ENCODE measurements around the gene HLA-C. TPM values are rescaled to one million over a fixed set of nuclear protein-coding genes. Genes with fewer than 3 reads are reported as not detected.
"Not testable (repeated sequence)": the region's sequence is repeated elsewhere in the genome, so short reads cannot be mapped to it uniquely, and the experiment has no call there.

HLA-C gene
- total and polyA plus RNA-seq, 7 donors: 129 to 907 (median 349) TPM

DNA sequence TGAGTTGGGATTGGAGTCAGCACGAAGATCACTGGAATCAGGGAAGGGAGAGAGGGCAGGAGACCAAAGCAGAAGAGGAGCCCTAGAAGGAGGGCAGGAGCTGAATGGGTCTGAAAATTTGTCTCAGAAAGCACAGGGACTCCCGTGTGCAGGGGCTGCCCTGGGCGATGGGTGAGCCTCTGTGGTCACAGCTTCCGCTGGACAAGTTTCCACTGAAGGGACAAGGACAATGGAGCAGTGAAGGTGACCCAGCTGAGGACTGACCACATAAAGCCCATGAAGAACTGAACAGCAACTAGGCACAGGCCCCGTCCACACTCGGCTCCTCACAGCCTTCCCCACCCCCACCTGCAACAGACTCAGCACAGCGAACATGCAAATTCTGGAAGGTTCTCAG, 3.5 kb downstream of the HLA-C start:
- intact Hi-C loops (cut with DNase I): no loop called here
- Histone ChIP-seq H3K4me3 (no peak overlapping the region), H3K36me3 (peaks cover 0 to 10% (median 6%) of the 10 kb centered on the region in 4 donors), H3K9me3 (no peaks in the 10 kb centered on the region), H3K27me3 (no peaks in the 10 kb centered on the region), H3K4me1 (peaks cover 0 to 12% (median 3%) of the 10 kb centered on the region in 4 donors), H3K27ac (no peak overlapping the region)
- TF ChIP-seq POLR2AphosphoS5 (IDR thresholded peaks at IDR 0.05) (no peak), POLR2A (IDR thresholded peaks at IDR 0.05) (no peak), EP300 (IDR thresholded peaks at IDR 0.05) (no peak)
- TF ChIP-seq, protein P1, sequence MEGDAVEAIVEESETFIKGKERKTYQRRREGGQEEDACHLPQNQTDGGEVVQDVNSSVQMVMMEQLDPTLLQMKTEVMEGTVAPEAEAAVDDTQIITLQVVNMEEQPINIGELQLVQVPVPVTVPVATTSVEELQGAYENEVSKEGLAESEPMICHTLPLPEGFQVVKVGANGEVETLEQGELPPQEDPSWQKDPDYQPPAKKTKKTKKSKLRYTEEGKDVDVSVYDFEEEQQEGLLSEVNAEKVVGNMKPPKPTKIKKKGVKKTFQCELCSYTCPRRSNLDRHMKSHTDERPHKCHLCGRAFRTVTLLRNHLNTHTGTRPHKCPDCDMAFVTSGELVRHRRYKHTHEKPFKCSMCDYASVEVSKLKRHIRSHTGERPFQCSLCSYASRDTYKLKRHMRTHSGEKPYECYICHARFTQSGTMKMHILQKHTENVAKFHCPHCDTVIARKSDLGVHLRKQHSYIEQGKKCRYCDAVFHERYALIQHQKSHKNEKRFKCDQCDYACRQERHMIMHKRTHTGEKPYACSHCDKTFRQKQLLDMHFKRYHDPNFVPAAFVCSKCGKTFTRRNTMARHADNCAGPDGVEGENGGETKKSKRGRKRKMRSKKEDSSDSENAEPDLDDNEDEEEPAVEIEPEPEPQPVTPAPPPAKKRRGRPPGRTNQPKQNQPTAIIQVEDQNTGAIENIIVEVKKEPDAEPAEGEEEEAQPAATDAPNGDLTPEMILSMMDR (IDR thresholded peaks at IDR 0.05): no peak
- DNase-seq: no peak
- WGBS, 2 donors: 50 to 62% methylated on average over 7 of the region's 7 CpGs

DNA sequence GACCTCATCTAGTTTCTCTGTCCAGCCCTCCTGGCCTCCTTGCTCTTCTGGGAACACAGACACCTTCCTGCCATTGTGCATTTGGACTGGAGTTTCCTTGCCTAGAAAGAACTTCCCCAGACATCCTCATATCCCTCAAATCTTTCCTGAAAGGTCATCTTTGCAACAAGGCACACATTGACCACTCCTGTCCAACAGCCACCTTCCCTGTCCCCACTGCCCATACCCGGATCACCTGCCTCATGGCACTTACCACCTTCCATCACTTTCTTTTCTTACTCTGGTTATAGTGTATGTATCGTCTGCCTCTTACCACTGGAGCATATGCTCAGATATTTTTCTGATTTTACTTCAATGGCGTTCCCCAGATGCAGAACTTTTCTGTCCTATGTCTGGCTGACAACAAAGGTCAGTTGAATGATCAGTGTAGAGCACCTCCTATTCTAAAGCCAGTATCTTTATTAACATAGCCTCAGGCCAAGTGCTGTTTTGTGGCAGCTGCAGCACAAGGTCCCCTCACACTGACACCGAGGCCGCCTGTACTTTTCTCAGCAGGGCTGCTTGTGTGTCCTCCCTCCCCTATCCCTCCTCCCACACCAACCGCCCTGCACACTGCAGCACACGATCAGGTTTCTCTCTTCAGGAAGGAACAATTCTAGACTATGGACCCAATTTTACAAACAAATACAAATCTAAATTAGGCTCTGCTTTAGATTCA, 4.1 kb downstream of the HLA-C start:
- intact Hi-C loops (cut with DNase I): no loop called here
- H3K27me3 ChIP-seq: no peaks in the 10 kb centered on the region
- peaks cover 0 to 12% (median 3%) of the 10 kb centered on the region in 4 donors for H3K4me1 ChIP-seq

DNA sequence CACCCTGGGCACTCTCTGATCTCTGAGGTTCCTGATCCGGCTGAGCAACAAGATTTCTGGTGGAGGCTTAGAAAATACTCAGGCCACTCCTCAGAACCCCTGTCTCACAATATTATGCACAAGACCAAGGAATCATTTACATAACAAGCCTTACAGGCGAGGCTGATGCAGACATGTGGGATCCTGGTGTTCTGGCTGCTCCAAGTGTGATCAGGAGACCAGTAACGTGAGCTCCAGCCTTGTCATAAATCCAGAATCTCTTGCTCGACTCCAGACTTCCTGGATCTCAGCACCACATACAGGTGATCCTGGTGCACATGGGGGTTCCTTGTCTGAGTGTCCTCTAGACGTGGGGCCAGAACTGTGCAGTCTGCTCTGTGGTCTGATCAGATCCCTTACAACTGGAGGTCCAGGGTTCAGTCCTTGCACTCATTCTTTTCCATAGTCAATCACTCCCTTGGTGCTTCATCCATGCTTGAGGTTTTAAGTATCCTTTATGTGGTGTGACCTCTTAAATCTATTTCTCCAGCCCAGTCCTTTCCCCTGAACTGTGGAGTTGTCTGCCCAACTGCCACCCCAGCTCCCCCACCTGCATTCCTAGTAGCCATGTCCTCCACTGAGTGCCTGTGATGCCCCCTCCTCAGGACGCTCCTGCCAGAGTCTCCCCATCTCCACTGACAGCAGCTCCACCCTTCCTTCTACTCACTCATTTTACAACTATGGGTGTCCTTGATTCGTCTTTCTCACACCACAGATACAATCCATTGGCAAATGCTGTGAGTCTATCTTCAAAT, 5.1 kb downstream of the HLA-C start:
- Histone ChIP-seq H3K4me1 (peaks cover 0 to 12% (median 2%) of the 10 kb centered on the region in 4 donors), H3K27me3 (no peaks in the 10 kb centered on the region), H3K36me3 (peaks cover 0 to 10% (median 6%) of the 10 kb centered on the region in 4 donors), H3K27ac (no peak overlapping the region), H3K9me3 (no peaks in the 10 kb centered on the region), H3K4me3 (no peak overlapping the region)
- WGBS, 2 donors: 42 to 43% methylated on average over 7 of the region's 7 CpGs
- TF ChIP-seq, protein P1 (IDR thresholded peaks at IDR 0.05): no peak
- TF ChIP-seq EP300 (IDR thresholded peaks at IDR 0.05) (no peak), POLR2A (IDR thresholded peaks at IDR 0.05) (no peak)
- intact Hi-C loops (cut with DNase I): no loop called here
- no peak for DNase-seq

More for the DNA sequence above, 4.1 kb downstream of the HLA-C start:
- Histone ChIP-seq H3K27ac (no peak overlapping the region), H3K4me3 (no peak overlapping the region), H3K36me3 (peaks cover 0 to 10% (median 6%) of the 10 kb centered on the region in 4 donors), H3K9me3 (no peaks in the 10 kb centered on the region)
- no peak for DNase-seq
- 32 to 45% methylated on average over 7 of the region's 7 CpGs for WGBS, 2 donors
- TF ChIP-seq, protein P1 (IDR thresholded peaks at IDR 0.05): no peak
- TF ChIP-seq POLR2AphosphoS5 (IDR thresholded peaks at IDR 0.05) (no peak), POLR2A (IDR thresholded peaks at IDR 0.05) (no peak), EP300 (IDR thresholded peaks at IDR 0.05) (no peak)

DNA sequence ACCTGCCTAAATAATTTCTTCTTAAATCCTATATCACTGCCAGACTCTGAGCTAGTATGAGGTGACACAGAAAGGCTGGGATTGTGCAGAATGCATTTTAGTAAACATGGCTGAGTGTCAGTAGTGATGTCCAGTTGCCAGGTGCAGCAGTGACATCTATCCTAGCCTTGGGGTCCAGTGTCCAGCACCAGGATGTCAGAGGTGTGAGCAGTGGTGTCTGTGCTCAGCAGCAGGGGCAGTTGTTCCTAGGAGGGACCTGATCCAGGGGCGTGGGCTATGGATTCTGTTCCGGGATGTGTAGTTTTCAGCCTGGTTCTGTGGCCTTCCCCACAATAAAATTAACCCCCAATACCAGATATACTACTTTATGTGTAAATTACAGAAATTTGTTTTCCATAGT, 6.0 kb downstream of the HLA-C start:
- intact Hi-C loops (cut with DNase I): no loop called here

DNA sequence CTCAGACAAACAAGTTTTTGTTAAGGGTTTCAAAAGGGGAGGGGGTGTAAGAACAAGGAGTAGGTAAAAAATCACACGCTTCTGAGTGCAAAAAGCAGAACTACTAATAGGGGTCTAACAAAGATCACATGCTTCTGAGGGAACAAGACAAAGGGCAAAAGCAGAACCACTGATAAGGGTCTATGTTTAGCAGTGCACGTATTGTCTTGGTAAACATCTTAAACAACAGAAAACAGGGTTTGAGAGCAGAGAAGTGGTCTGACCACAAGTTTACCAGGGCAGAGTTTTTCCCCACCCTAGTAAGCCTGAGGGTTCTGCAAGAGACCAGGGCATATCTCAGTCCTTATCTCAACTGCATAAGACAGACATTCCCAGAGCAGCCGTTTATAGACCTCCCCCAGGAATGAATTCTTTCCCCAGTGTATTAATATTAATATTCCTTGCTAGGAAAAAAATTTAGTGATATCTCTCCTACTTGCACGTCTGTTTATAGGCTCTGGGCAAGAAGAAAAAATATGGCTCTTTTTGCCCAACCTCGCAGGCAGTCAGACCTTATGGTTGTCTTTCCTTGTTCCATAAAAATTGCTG, 8.5 kb downstream of the HLA-C start:
- H3K27me3 ChIP-seq: not testable (repeated sequence)
- 71 to 79% methylated on average over 5 of the region's 5 CpGs for WGBS, 2 donors

More for the DNA sequence above, 6.0 kb downstream of the HLA-C start:
- no peak for DNase-seq
- Histone ChIP-seq H3K27ac (no peak overlapping the region), H3K27me3 (no peaks in the 10 kb centered on the region), H3K9me3 (no peaks in the 10 kb centered on the region), H3K4me3 (no peak overlapping the region), H3K4me1 (peaks cover 0 to 12% (median 2%) of the 10 kb centered on the region in 4 donors), H3K36me3 (peaks cover 0 to 10% (median 6%) of the 10 kb centered on the region in 4 donors)
- TF ChIP-seq, protein P1 (IDR thresholded peaks at IDR 0.05): no peak
- TF ChIP-seq EP300 (IDR thresholded peaks at IDR 0.05) (no peak), POLR2A (IDR thresholded peaks at IDR 0.05) (no peak), POLR2AphosphoS5 (IDR thresholded peaks at IDR 0.05) (no peak)
- 48 to 69% methylated on average over 2 of the region's 2 CpGs for WGBS, 2 donors

DNA sequence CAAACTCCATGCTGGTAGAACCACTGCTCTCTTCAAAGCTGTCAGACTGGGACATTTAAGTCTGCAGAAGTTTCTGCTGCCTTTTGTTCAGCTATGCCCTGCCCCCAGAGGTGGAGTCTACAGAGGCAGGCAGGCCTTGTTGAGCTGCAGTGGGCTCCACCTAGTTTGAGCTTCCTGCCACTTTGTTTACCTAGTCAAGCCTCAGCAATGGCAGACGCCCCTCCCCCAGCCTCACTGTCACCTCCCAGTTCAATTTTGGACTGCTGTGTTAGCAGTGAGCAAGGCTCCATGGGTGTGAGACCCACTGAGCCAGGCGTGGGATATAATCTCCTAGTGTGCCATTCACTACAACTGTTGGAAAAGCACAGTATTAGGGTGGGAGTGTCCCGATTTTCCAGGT, 11.9 kb downstream of the HLA-C start:
- H3K9me3 ChIP-seq; H3K27me3 ChIP-seq; H3K36me3 ChIP-seq; H3K27ac ChIP-seq; H3K4me3 ChIP-seq; H3K4me1 ChIP-seq; DNase-seq; intact Hi-C loops (cut with DNase I): not testable (repeated sequence)
- WGBS, 2 donors: 47 to 48% methylated on average over 3 of the region's 3 CpGs

More for the DNA sequence above, 8.5 kb downstream of the HLA-C start:
- H3K36me3 ChIP-seq; H3K27ac ChIP-seq; H3K9me3 ChIP-seq; intact Hi-C loops (cut with DNase I); H3K4me3 ChIP-seq; DNase-seq; H3K4me1 ChIP-seq: not testable (repeated sequence)

All from sigmoid colon (tissue), 7 donors.